Measurements from ENCODE around the gene LCLAT1.

- TF ChIP-seq CTCF (IDR thresholded peaks at IDR 0.05) (0 out of 3 replicates have a peak, but pooled peaks have one; percentile 12), KDM1A (IDR thresholded peaks at IDR 0.05; ENCODE audit: low read depth) (no peak), RNF2 (IDR thresholded peaks at IDR 0.05; ENCODE audit: borderline replicate concordance, low read depth) (no peak), EP300 (IDR thresholded peaks at IDR 0.05) (no peak), ZFP36 (IDR thresholded peaks at IDR 0.05; ENCODE audit: borderline replicate concordance, partially characterized antibody) (no peak), HOXB13 (CRISPR knock-in tag; IDR thresholded peaks at IDR 0.05; ENCODE audit: low read depth) (no peak), HDAC2 (IDR thresholded peaks at IDR 0.05) (no peak), ESRRA (IDR thresholded peaks at IDR 0.05; ENCODE audit: borderline replicate concordance, low read length) (no peak), NFE2L2 (conservative IDR thresholded peaks at IDR 0.05; ENCODE audit: low read length) (no peak), POLR2A (IDR thresholded peaks at IDR 0.05; ENCODE audit: low read length) (no peak)
- TF ChIP-seq, protein P1, sequence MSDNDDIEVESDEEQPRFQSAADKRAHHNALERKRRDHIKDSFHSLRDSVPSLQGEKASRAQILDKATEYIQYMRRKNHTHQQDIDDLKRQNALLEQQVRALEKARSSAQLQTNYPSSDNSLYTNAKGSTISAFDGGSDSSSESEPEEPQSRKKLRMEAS (IDR thresholded peaks at IDR 0.05) = no peak
Observed at GRCh38 chr2:30686000-30686399, 239.0 kb downstream of the LCLAT1 start.
